Neutrophil (primary cell): ENCODE measurements around the gene CHST13.
"Not testable (repeated sequence)": the region's sequence is repeated elsewhere in the genome, so short reads cannot be mapped to it uniquely, and the experiment has no call there.

Experiments used
- H3K27ac ChIP-seq: fragments of 200-600 bp; sonication (generic); 2 replicates; pipeline ENCODE4 v1.5.1; 2016; ENCODE audit warnings: mild to moderate bottlenecking, moderate library complexity
- H3K27me3 ChIP-seq: fragments of 200-600 bp; sonication (generic); 2 replicates; pipeline ENCODE4 v1.6.0; 2016; ENCODE audit warnings: mild to moderate bottlenecking
- H3K36me3 ChIP-seq: fragments of 200-600 bp; sonication (generic); 2 replicates; pipeline ENCODE4 v1.5.1; 2017
- H3K4me1 ChIP-seq, 2 experiments: fragments of 200-600 bp in 1 of 2; sonication (generic) in 1 of 2; 1 replicate in 1 of 2; 2 replicates in 1 of 2; pipeline versions ENCODE4 v1.5.1 to v1.6.1; 2013 to 2016; ENCODE audit warnings: low read depth in 1 of 2, low read length in 1 of 2, mild to moderate bottlenecking in 1 of 2, moderate library complexity in 1 of 2; ENCODE audit not compliant: control insufficient read depth in 1 of 2, insufficient read depth in 1 of 2
- H3K4me3 ChIP-seq, 2 experiments: fragments of 200-600 bp in 1 of 2; sonication (generic) in 1 of 2; 1 replicate in 1 of 2; 2 replicates in 1 of 2; pipeline ENCODE4 v1.5.1; 2013 to 2016; ENCODE audit warnings: low read depth in 1 of 2, low read length in 1 of 2, mild to moderate bottlenecking in 1 of 2, moderate library complexity in 1 of 2
- H3K9me3 ChIP-seq: fragments of 200-600 bp; sonication (generic); 2 replicates; pipeline ENCODE4 v1.5.1; 2016
- TF ChIP-seq, protein P1 (sequence below): fragments of 200-600 bp; sonication (generic); IDR thresholded peaks from 2 replicates; pipeline ENCODE4 v1.5.1; 2016; ENCODE audit warnings: antibody characterized with exemption

The CHST13 gene

DNA sequence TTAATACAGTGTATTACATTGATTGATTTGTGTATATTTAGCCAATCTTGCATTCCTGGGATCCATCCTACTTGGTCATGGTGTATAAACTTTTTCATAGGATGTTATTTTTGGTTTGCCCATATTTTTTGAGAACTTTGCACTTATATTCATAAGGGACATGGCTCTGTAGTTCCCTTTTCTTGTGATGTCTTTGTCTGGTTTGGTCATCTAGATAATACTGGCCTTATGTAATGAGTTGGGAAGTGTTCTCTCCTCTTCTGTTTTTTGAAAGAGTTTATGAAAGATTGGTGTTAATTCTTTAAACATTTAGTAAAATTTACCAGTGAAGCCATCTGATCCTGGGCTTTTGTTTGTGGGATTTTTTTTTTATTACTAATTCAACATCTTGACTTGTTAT lies 9.6 kb downstream of the CHST13 start:
- no peak overlapping the region for H3K4me3 ChIP-seq
- H3K9me3 ChIP-seq, result no peaks in the 10 kb centered on the region
- H3K4me1 ChIP-seq, result peaks cover 44 to 48% of the 10 kb centered on the region in 2 experiments

DNA sequence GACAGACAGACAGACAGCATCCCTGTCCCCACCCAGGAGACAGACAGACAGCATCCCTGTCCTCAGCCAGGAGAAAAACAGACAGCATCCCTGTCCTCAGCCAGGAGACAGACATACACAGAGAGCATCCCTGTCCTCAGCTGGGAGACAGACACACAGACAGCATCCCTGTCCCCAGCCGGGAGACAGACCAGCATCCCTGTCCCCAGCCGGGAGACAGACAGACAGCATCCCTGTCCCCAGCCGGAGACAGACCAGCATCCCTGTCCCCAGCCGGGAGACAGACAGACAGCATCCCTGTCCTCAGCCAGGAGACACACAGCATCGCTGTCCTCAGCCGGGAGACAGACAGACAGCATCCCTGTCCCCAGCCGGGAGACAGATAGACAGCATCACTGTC lies 10.8 kb downstream of the CHST13 start:
- H3K4me3 ChIP-seq, H3K9me3 ChIP-seq, H3K27ac ChIP-seq, H3K36me3 ChIP-seq, H3K27me3 ChIP-seq: not testable (repeated sequence)
- peaks cover 33 to 37% of the 10 kb centered on the region in 2 experiments for H3K4me1 ChIP-seq

More for the DNA sequence above, 9.6 kb downstream of the CHST13 start:
- Histone ChIP-seq H3K36me3 (no peaks in the 10 kb centered on the region), H3K27ac (peak overlapping the region; percentile 6), H3K27me3 (no peaks in the 10 kb centered on the region)
- TF ChIP-seq, protein P1, sequence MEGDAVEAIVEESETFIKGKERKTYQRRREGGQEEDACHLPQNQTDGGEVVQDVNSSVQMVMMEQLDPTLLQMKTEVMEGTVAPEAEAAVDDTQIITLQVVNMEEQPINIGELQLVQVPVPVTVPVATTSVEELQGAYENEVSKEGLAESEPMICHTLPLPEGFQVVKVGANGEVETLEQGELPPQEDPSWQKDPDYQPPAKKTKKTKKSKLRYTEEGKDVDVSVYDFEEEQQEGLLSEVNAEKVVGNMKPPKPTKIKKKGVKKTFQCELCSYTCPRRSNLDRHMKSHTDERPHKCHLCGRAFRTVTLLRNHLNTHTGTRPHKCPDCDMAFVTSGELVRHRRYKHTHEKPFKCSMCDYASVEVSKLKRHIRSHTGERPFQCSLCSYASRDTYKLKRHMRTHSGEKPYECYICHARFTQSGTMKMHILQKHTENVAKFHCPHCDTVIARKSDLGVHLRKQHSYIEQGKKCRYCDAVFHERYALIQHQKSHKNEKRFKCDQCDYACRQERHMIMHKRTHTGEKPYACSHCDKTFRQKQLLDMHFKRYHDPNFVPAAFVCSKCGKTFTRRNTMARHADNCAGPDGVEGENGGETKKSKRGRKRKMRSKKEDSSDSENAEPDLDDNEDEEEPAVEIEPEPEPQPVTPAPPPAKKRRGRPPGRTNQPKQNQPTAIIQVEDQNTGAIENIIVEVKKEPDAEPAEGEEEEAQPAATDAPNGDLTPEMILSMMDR, result no peak

DNA sequence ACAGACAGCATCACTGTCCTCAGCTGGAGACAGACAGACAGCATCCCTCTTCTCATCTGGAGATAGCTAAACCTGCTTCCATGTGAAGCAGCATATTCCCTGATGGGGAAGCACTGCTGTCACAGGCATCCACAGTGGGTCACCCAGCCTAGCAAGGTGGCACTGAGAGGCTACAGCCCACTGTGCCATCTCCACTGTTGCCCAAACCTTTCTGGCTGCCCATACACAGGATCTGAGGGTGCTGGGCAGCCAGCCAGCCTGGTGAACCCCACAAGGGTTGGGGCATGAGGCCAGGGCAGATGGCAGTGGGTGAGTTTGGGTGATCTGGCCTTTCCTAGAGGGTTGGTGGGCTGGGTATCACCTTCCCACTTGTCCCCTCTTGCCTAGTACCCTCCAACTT lies 11.7 kb downstream of the CHST13 start:
- Histone ChIP-seq H3K27ac (no peak overlapping the region), H3K9me3 (no peaks in the 10 kb centered on the region), H3K27me3 (no peaks in the 10 kb centered on the region), H3K4me1 (peaks cover 32 to 37% of the 10 kb centered on the region in 2 experiments), H3K36me3 (no peaks in the 10 kb centered on the region), H3K4me3 (no peak overlapping the region)
- TF ChIP-seq, protein P1, result no peak

DNA sequence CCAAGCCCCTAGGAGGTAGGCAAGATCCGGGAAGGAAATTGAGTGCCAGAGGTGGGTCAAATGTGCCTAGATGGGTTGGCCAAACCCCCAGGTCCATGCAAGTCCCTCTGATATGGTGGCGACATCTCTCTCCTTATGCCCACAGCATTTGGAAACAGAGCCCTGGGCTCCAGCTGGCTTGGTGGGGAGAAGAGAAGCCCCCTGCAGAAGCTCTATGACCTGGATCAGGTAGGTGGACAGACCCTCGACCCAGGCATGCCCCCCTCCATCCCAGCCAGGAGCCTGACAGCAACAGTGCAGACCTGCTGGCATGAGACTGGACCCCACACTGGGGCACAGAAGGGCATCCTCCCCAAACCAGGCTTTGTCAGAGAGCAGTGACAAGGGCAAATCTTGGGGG lies 12.2 kb downstream of the CHST13 start:
- no peak overlapping the region for H3K4me3 ChIP-seq
- H3K36me3 ChIP-seq, result no peaks in the 10 kb centered on the region
- TF ChIP-seq, protein P1, result no peak
- H3K9me3 ChIP-seq, result no peaks in the 10 kb centered on the region
- H3K27ac ChIP-seq, result no peak overlapping the region
- H3K27me3 ChIP-seq, result no peaks in the 10 kb centered on the region
- peaks cover 32 to 37% of the 10 kb centered on the region in 2 experiments for H3K4me1 ChIP-seq

DNA sequence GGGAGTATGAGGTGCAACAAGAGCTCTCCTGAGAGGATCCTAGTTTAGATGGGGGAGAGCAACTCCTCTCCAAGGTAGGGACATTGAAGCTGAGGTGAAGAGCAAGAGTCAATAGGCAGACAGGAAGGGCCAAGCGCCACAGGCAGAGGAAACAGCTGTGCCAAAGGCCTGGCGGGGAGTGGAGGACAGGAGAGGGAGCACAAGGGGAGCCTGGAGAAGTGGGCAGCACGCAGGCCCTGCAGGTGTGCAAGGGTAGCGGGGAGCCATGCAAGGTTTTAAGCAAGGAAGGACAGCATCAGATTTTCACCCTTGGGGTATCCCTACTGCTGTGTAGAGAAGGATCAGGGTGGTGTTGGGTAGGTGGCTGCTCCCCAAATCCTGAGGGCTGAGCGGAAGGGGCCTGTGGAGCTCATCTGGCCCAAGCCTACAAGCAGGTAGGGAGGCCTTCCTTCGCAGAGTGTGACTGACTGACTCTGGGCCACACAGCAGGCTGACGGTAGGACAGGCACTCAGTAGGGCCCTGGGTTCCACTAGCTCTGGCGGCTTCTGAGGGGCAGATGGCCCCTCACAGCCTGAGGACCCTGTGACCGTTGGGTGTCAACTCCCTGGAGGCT lies 13.3 kb downstream of the CHST13 start:
- Histone ChIP-seq H3K36me3 (no peaks in the 10 kb centered on the region), H3K4me1 (peaks cover 31 to 33% of the 10 kb centered on the region in 2 experiments), H3K27ac (no peak overlapping the region), H3K27me3 (no peaks in the 10 kb centered on the region), H3K4me3 (no peak overlapping the region), H3K9me3 (no peaks in the 10 kb centered on the region)
- TF ChIP-seq, protein P1, result no peak

DNA sequence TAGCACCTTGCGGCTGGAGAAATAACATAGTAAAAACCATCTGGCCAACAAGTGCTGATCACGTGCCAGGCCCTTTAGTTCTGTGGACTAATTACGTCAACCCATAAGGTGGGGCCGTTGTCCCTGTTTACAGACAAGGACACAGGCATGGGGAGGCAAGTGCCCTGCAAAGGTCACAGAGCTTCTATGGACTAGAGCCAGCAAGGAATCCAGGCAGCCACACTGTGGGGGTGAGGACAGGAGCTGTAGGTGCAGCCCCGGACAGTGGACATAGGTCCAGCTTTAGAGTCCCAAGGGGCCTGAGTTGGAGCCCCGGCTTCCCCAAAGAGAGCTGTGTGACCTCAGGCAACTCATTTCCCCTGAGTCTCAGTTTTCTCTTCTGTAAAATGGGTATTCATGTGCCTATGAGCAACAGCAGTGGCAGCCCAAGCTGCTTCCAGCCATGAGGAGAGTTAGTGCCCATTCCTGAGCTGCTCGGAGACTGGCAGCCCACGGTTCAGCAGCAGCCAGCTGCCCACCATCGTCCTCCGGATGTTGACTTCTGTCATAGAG lies 13.9 kb downstream of the CHST13 start:
- Histone ChIP-seq H3K36me3 (no peaks in the 10 kb centered on the region), H3K27me3 (no peaks in the 10 kb centered on the region), H3K4me1 (peaks cover 31 to 33% of the 10 kb centered on the region in 2 experiments), H3K27ac (no peak overlapping the region), H3K4me3 (no peak overlapping the region), H3K9me3 (no peaks in the 10 kb centered on the region)
- TF ChIP-seq, protein P1, result no peak
